Activated B cell treated with CpG ODN at 0.5 μM for 24 hours (primary cell): Measurements from ENCODE around the gene TCF4. TPM values are rescaled to one million over a fixed set of nuclear protein-coding genes. Genes with fewer than 3 reads are reported as not detected.

Experiments
- ATAC-seq: fragments of 200-7000 bp; cut with Tn5 transposase; one replicate; pipeline ENCODE4 v1.10.0; 2021; ENCODE audit warnings: low read depth, mild to moderate bottlenecking, moderate library complexity
- CTCF ChIA-PET: fragments of 350-600 bp; sonication (Branson Sonifier 250); formaldehyde crosslinking; loops from one replicate; lab custom pipeline; 2021; ENCODE audit warnings: antibody characterized with exemption; lab: Charles Lee
- POLR2A ChIA-PET: fragments of 350-600 bp; sonication (Branson Sonifier 250); formaldehyde crosslinking; loops from one replicate; lab custom pipeline; 2021; ENCODE audit warnings: antibody characterized with exemption; lab: Charles Lee
- DNase-seq: peaks from one replicate; pipeline ENCODE4 v3.0.0; 2022
- H3K27ac Mint-ChIP-seq: one replicate; pipeline ENCODE4 v1.8.0; 2020; ENCODE audit warnings: mixed read lengths
- H3K27me3 Mint-ChIP-seq: one replicate; pipeline ENCODE4 v1.8.0; 2021; ENCODE audit warnings: mixed read lengths
- H3K36me3 Mint-ChIP-seq: one replicate; pipeline ENCODE4 v1.8.0; 2021; ENCODE audit warnings: low read depth, mixed read lengths
- H3K4me1 Mint-ChIP-seq: one replicate; pipeline ENCODE4 v1.8.0; 2021; ENCODE audit warnings: mixed read lengths
- H3K4me3 Mint-ChIP-seq: one replicate; pipeline ENCODE4 v1.8.0; 2020; ENCODE audit warnings: mild to moderate bottlenecking, mixed read lengths
- H3K9me3 Mint-ChIP-seq: one replicate; pipeline ENCODE4 v1.8.0; 2020; ENCODE audit warnings: mixed read lengths
- intact Hi-C: fragments of 100-400 bp; cut with micrococcal nuclease; formaldehyde crosslinking; loops from one replicate; pipeline ENCODE4 v1.15.1; 2024
- total RNA-seq: library from RNA; stranded (reverse); gene quantifications from 2 replicates; pipeline ENCODE4 v1.2.3, GENCODE V29; 2022
- TF ChIP-seq, protein P1 (sequence below): fragments of 200-600 bp; IDR thresholded peaks from one replicate; pipeline ENCODE4 v1.8.0; 2022; ENCODE audit warnings: antibody characterized with exemption, mild to moderate bottlenecking

Gene TCF4
- total RNA-seq, 1 donor from 2014 or later = 270 TPM

DNA sequence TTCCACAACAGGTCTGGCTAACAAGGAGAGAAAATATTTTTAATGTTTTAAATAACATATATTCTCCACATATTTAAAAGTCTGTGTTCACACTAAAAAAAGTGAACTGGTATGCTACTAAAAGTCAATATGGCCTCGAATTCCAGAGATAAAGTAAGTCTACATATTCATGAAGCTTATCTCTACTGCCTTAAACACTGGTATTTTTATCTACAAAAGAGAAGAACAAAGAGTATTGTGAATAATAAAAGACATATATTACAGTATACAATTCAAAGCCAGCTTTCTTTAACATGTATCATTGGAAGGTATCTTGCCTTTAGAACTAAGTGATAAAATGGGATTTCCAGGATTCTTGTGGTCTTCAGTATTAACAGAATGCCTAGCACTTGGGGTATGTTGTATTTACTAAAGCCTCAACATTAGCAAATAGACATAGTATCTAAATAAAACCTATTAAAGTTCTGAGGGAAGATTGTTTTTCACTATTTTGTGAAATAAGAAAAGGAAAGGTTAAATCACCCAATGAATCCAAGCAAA, 325.9 kb downstream of the TCF4 start:
- ATAC-seq (no peak), DNase-seq (no peak)
- Mint-ChIP-seq H3K4me3 (no peak overlapping the region), H3K27ac (no peak overlapping the region), H3K9me3 (no peaks in the 10 kb centered on the region), H3K27me3 (no peaks in the 10 kb centered on the region), H3K4me1 (peaks cover 38% of the 10 kb centered on the region), H3K36me3 (peaks cover 84% of the 10 kb centered on the region)
- intact Hi-C loops = loop anchor here (1.0 to 10.0 kb wide), 3 partner anchors 8 to 1037 kb away; partner anchors contain the start of gene MBD2
- POLR2A ChIA-PET = interaction anchor here (1.2 to 1.3 kb wide), 2 partner anchors 48 to 60 kb away, joined by 3 to 6 read pairs; no protein-coding TSS in a partner anchor
- CTCF ChIA-PET = no interaction called here
- TF ChIP-seq, protein P1, sequence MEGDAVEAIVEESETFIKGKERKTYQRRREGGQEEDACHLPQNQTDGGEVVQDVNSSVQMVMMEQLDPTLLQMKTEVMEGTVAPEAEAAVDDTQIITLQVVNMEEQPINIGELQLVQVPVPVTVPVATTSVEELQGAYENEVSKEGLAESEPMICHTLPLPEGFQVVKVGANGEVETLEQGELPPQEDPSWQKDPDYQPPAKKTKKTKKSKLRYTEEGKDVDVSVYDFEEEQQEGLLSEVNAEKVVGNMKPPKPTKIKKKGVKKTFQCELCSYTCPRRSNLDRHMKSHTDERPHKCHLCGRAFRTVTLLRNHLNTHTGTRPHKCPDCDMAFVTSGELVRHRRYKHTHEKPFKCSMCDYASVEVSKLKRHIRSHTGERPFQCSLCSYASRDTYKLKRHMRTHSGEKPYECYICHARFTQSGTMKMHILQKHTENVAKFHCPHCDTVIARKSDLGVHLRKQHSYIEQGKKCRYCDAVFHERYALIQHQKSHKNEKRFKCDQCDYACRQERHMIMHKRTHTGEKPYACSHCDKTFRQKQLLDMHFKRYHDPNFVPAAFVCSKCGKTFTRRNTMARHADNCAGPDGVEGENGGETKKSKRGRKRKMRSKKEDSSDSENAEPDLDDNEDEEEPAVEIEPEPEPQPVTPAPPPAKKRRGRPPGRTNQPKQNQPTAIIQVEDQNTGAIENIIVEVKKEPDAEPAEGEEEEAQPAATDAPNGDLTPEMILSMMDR = no peak

DNA sequence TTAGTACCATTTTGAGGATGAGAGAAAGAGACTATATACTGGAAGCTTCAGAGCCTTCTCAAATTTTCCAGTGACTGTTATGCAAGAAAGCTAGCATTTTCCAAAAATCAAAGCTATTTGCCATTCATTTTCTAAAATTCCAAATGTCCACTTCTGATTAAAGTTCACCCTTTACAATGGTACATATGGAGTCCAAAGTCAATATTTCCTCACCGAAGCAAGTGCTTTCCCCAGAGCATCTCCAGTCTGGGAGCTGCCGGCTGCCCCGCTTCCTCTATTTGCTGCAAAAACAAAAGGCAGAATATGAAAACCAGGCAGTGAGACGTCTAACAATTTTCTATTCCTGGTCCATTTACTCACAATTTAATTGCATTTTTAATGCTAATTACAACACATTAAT, 326.7 kb downstream of the TCF4 start:
- Mint-ChIP-seq H3K36me3 (peaks cover 84% of the 10 kb centered on the region), H3K9me3 (no peaks in the 10 kb centered on the region)
- CTCF ChIA-PET = no interaction called here

DNA sequence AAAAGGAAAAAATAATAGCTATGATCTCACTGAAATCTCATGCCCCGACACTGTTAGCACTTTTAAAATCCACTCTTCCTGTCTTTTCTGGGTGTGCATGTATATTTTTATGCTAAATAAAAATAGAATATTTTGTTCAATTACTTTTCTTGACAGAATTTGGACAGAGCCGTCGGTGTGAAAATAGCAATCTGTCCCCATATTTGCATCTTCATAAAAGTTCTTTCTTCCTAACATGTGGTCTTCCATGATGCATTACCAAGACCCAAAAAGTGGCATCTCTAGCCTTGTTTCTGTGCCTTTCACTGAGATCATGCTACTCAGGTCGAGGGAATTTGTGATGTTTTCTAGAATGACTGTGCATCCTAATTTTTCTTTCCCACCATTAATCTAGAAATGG, 329.9 kb downstream of the TCF4 start:
- H3K27me3 Mint-ChIP-seq = no peaks in the 10 kb centered on the region
- ChIA-PET POLR2A (no interaction called here), CTCF (interaction anchor here (1.2 kb wide), 1 partner anchor 11 kb away, joined by 3 read pairs; no protein-coding TSS in a partner anchor)
- H3K4me1 Mint-ChIP-seq = peaks cover 6% of the 10 kb centered on the region
- intact Hi-C loops = no loop called here
- H3K9me3 Mint-ChIP-seq = no peaks in the 10 kb centered on the region
- no peak overlapping the region for H3K4me3 Mint-ChIP-seq
- ATAC-seq (no peak), DNase-seq (no peak)
- TF ChIP-seq, protein P1 = no peak
- no peak overlapping the region for H3K27ac Mint-ChIP-seq
- peaks cover 92% of the 10 kb centered on the region for H3K36me3 Mint-ChIP-seq

More for the DNA sequence above, 326.7 kb downstream of the TCF4 start:
- no peaks in the 10 kb centered on the region for H3K27me3 Mint-ChIP-seq
- H3K4me1 Mint-ChIP-seq = peaks cover 29% of the 10 kb centered on the region
- TF ChIP-seq, protein P1 = no peak
- intact Hi-C loops = loop anchor here (10.0 kb wide), 2 partner anchors 854 to 1036 kb away; partner anchors contain the start of gene MBD2
- DNase-seq (no peak), ATAC-seq (no peak)
- no peak overlapping the region for H3K27ac Mint-ChIP-seq
- no peak overlapping the region for H3K4me3 Mint-ChIP-seq
- POLR2A ChIA-PET = interaction anchor here (1.2 to 1.7 kb wide), 3 partner anchors 9 to 61 kb away, joined by 3 to 6 read pairs (median 4); no protein-coding TSS in a partner anchor

DNA sequence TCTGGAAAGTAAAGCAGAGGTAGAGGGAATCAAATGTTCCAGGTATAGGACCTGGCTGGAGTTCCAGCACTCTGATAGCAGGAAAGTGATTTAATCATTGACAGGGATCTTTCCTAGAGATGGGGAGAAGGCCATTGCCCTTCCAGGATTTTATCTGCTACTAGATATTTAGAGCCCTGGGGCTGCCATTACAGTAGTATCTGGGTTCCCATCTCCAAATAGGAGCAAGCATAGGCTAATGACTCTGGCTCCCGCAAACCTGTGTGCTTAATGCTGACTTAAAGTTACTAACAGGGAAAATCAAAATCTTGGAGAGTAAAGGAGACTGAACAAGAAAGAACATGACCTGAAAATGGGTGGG, 331.1 kb downstream of the TCF4 start:
- H3K4me3 Mint-ChIP-seq = no peak overlapping the region
- peaks cover 91% of the 10 kb centered on the region for H3K36me3 Mint-ChIP-seq
- ATAC-seq = no peak
- DNase-seq = no peak
- CTCF ChIA-PET = no interaction called here
- H3K4me1 Mint-ChIP-seq = peaks cover 15% of the 10 kb centered on the region
- intact Hi-C loops = no loop called here
- TF ChIP-seq, protein P1 = no peak
- POLR2A ChIA-PET = interaction anchor here (0.6 kb wide), 1 partner anchor 8 kb away, joined by 3 read pairs; no protein-coding TSS in a partner anchor
- H3K9me3 Mint-ChIP-seq = no peaks in the 10 kb centered on the region
- H3K27ac Mint-ChIP-seq = no peak overlapping the region
- H3K27me3 Mint-ChIP-seq = no peaks in the 10 kb centered on the region

DNA sequence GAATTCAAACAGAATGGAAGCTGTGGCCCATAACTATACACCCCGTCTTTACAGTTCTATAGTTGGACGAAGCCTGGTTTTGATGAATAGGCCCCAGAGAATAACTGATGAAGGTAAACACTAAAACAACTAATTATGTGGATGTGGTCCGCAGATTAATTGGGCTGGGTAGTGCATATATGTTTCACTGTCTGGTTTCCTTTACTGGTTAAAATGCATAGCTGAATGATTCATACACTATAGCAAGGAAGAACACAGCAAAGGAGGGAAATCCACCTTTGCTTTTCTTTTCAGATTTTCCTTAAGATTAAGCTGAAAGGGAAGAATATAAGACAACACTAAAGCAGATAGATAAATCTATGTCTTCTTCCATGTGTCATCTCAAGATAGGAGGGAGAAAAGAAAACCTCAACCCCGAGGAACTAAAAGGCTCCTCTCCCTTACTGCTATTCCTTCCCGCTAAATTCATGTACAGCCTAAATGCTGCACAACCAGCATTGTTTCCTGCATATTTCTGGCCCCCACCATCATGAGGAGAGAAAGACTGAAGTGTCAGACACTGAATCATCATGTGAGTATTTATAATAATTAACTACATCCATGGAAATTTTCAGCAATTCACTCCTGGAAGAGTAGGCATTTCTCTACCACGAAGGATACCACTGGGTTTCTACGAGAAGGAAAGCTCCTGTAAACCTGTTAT, 331.6 kb downstream of the TCF4 start:
- no peaks in the 10 kb centered on the region for H3K9me3 Mint-ChIP-seq
- CTCF ChIA-PET = no interaction called here
- POLR2A ChIA-PET = interaction anchor here (0.6 kb wide), 1 partner anchor 8 kb away, joined by 3 read pairs; no protein-coding TSS in a partner anchor

More for the DNA sequence above, 331.6 kb downstream of the TCF4 start:
- peaks cover 94% of the 10 kb centered on the region for H3K36me3 Mint-ChIP-seq
- H3K4me3 Mint-ChIP-seq = no peak overlapping the region
- ATAC-seq (no peak), DNase-seq (no peak)
- peaks cover 20% of the 10 kb centered on the region for H3K4me1 Mint-ChIP-seq
- no peaks in the 10 kb centered on the region for H3K27me3 Mint-ChIP-seq
- no peak overlapping the region for H3K27ac Mint-ChIP-seq
- TF ChIP-seq, protein P1 = no peak
- intact Hi-C loops = no loop called here
